Amniotic stem cell (primary cell): Measurements from ENCODE around the gene SMPX.

Experiments used
- DNase-seq: peaks from one replicate; lab custom pipeline; 2025; lab: John Stamatoyannopoulos, UW

The SMPX gene

DNA sequence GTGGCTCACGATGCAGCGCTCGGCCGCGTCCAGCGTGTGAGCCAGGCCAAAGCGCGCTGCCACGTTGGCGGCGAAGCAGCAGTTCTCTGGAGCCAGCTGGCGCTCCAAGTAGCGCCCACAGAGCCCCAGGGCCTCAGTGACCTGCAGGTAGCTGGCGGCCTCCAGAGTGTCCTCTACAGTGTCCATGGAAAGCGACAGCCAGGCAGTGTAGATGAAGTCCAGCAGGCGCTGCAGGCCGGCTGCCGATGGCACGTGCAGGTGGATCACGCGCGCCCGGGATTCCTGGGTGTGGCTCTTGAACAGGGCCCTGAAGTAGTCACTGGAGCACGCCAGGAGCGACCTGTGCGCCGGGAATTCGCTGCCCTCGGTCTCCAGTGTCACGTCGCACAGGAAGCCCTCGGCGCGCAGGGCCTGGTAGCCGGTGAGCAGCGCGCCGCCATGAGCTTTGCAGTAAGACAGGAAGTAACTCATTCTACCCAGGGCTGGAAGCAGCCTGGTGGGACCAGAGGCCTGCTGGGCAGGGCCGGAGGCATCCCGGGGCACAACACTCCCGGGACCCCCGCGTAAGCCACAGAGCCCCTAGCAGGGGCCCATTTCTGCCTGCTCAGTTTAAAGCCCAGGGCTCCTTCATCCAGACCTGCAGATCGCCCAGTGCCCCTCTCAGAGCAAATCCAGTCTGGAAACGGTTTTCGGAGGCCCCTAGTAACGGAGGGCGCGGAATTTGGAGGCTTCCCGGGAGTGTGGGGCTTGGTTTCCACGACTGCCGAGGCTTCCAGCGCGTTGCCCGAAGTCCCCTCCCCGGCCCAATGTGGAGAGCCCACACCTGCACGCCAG is 100.4 kb downstream of the SMPX start:
- no peak for DNase-seq

DNA sequence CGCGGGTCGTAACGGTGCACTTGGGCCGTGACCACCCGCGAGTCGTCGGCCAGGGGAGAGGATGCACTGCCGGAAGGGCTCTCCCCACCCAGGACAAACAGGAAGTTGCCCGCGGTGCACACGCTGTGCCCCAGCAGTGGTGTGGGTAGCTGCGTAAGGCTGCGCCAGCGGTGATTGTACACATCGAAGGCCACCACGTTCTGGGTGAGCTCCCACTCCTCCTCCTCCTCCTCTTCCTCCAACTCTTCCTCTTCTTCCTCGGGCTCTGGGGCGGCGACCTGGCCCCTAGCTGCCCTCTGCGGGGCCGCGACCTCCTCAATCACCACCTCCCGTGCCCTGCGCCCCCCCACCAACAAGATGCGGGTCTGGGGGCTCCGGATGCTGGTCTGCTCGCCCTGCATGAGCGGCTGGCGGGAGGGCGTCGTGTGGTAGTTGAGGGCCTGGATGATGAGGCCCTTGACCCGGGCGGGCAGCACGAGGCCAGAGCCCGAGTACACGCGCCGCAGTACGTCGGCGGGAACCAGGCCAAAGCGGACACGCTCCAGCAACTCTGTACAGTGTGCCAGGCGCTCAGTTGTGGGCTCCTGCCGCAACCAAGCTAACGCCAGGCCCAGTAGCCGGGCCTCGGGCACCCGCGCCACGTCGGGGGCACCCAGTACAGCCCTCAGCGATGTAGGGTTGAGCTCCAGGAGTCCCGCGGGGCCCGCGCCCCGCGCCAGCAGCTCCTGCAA is 101.2 kb downstream of the SMPX start:
- no peak for DNase-seq
